ENCODE measurements around the gene TCEAL6. TPM values are rescaled to one million over a fixed set of nuclear protein-coding genes. Genes with fewer than 3 reads are reported as not detected.

The TCEAL6 gene
- polyA plus RNA-seq, 1 experiment = not detected

- TF ChIP-seq, protein P1, sequence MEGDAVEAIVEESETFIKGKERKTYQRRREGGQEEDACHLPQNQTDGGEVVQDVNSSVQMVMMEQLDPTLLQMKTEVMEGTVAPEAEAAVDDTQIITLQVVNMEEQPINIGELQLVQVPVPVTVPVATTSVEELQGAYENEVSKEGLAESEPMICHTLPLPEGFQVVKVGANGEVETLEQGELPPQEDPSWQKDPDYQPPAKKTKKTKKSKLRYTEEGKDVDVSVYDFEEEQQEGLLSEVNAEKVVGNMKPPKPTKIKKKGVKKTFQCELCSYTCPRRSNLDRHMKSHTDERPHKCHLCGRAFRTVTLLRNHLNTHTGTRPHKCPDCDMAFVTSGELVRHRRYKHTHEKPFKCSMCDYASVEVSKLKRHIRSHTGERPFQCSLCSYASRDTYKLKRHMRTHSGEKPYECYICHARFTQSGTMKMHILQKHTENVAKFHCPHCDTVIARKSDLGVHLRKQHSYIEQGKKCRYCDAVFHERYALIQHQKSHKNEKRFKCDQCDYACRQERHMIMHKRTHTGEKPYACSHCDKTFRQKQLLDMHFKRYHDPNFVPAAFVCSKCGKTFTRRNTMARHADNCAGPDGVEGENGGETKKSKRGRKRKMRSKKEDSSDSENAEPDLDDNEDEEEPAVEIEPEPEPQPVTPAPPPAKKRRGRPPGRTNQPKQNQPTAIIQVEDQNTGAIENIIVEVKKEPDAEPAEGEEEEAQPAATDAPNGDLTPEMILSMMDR (IDR thresholded peaks at IDR 0.05; ENCODE audit: low read depth, low read length) = no peak
- CTCF ChIA-PET = no interaction called here
- Histone ChIP-seq H3K27me3 (ENCODE audit: control insufficient read depth, insufficient read depth, low read length) (no peaks in the 10 kb centered on the region), H3K9me3 (ENCODE audit: control insufficient read depth, insufficient read depth, low read length) (peaks cover 9% of the 10 kb centered on the region), H3K4me3 (ENCODE audit: low read depth, low read length) (no peak overlapping the region), H3K27ac (ENCODE audit: low read depth, low read length) (no peak overlapping the region)
- POLR2A ChIA-PET = no interaction called here
- no peak for DNase-seq (ENCODE audit: low read depth, low spot score)
Observed at GRCh38 chrX:102115748-102116147, 26.5 kb downstream of the TCEAL6 start.

GRCh38 chrX:102113367-102113766, 28.9 kb downstream of the TCEAL6 start:
- no peak overlapping the region for H3K27ac ChIP-seq (ENCODE audit: low read depth, low read length)
- no peak for DNase-seq (ENCODE audit: low read depth, low spot score)
- no peak overlapping the region for H3K4me3 ChIP-seq (ENCODE audit: low read depth, low read length)
- peaks cover 9% of the 10 kb centered on the region for H3K9me3 ChIP-seq (ENCODE audit: control insufficient read depth, insufficient read depth, low read length)
- no peaks in the 10 kb centered on the region for H3K27me3 ChIP-seq (ENCODE audit: control insufficient read depth, insufficient read depth, low read length)
- POLR2A ChIA-PET = no interaction called here
- TF ChIP-seq, protein P1 (IDR thresholded peaks at IDR 0.05; ENCODE audit: low read depth, low read length) = no peak
- CTCF ChIA-PET = no interaction called here

Other genes starting within 250 kb of the TCEAL6 start
- gene ZMAT1, start 210.5 kb downstream of the TCEAL6 start, polyA plus RNA-seq (2011; rRNA removed) = not detected in 2 replicates
- gene TCEAL2, start 16.8 kb downstream of the TCEAL6 start, polyA plus RNA-seq (2011; rRNA removed) = not detected in 2 replicates
- gene BEX5, start 13.5 kb upstream of the TCEAL6 start, polyA plus RNA-seq (2011; rRNA removed) = not detected in 2 replicates
- not detected in 2 replicates for gene TCP11X1, start 72.8 kb upstream of the TCEAL6 start, polyA plus RNA-seq (2011; rRNA removed)
- not detected in 2 replicates for gene NXF2, start 104.7 kb upstream of the TCEAL6 start, polyA plus RNA-seq (2011; rRNA removed)